Panc1 (cell line): Measurements from ENCODE around the gene GABRB1. TPM values are rescaled to one million over a fixed set of nuclear protein-coding genes. Genes with fewer than 3 reads are reported as not detected.

Experiments used
- ATAC-seq: fragments of 200-7000 bp; cut with Tn5 transposase; 2 replicates; pipeline ENCODE4 v1.9.1; 2020; ENCODE audit warnings: mild to moderate bottlenecking, moderate library complexity
- BruUV-seq: library from RNA; stranded (reverse); fragments of 400-500 nt; replicated peaks from 2 replicates; lab custom pipeline; 2021; lab: Mats Ljungman, UMichigan
- CTCF ChIA-PET: fragments of 300-600 bp; sonication (Branson Sonifier 250); formaldehyde crosslinking; loops from one replicate; lab custom pipeline; 2022; ENCODE audit warnings: antibody characterized with exemption; lab: Charles Lee
- POLR2A ChIA-PET: fragments of 300-600 bp; sonication (Branson Sonifier 250); formaldehyde crosslinking; loops from one replicate; lab custom pipeline; 2022; ENCODE audit warnings: antibody characterized with exemption; lab: Charles Lee
- DNase-seq: peaks from one replicate; pipeline ENCODE4 v3.0.0-alpha.2; 2010; ENCODE audit warnings: low read depth, low spot score
- H3K27ac ChIP-seq: 2 replicates; pipeline ENCODE4 v1.5.1; 2011; ENCODE audit warnings: mild to moderate bottlenecking, low read length, inconsistent platforms
- H3K27me3 ChIP-seq: fragments of 200-500 bp; sonication (Bioruptor generic); 2 replicates; pipeline ENCODE4 v1.6.0; 2014; ENCODE audit warnings: low read length, inconsistent platforms; ENCODE audit not compliant: control insufficient read depth, insufficient read depth
- H3K36me3 ChIP-seq: fragments of 200-500 bp; sonication (Bioruptor generic); 2 replicates; pipeline ENCODE4 v1.5.1; 2014; ENCODE audit warnings: inconsistent platforms, mild to moderate bottlenecking, low read length, moderate library complexity; ENCODE audit not compliant: control insufficient read depth, insufficient read depth
- H3K4me1 ChIP-seq: 2 replicates; pipeline ENCODE4 v1.5.1; 2011; ENCODE audit warnings: inconsistent platforms, mild to moderate bottlenecking, low read length, moderate library complexity; ENCODE audit not compliant: control insufficient read depth, insufficient read depth
- H3K4me3 ChIP-seq, 2 experiments: 2 replicates each; pipeline ENCODE4 v1.5.1; 2011 to 2012; ENCODE audit warnings: low read depth in 2 of 2, low read length in 2 of 2, mild to moderate bottlenecking in 2 of 2, inconsistent platforms in 1 of 2, moderate library complexity in 1 of 2
- H3K9me3 ChIP-seq: fragments of 200-500 bp; sonication (Bioruptor generic); 2 replicates; pipeline ENCODE4 v1.5.1; 2014; ENCODE audit warnings: low read depth, mild to moderate bottlenecking, inconsistent platforms, low read length, moderate library complexity; ENCODE audit not compliant: control insufficient read depth, insufficient read depth
- POLR2AphosphoS5 ChIP-seq: IDR thresholded peaks from 2 replicates; pipeline ENCODE4 v1.6.1; 2012; ENCODE audit warnings: mild to moderate bottlenecking, low read depth, low read length, moderate library complexity
- SIN3A ChIP-seq: IDR thresholded peaks from 2 replicates; pipeline ENCODE4 v1.6.1; 2012; ENCODE audit warnings: low read depth, mild to moderate bottlenecking, low read length, moderate library complexity, borderline replicate concordance; ENCODE audit not compliant: insufficient read depth
- TCF7L2 ChIP-seq: IDR thresholded peaks from 2 replicates; pipeline ENCODE4 v1.6.1; 2011; ENCODE audit warnings: mild to moderate bottlenecking, low read depth, low read length, inconsistent platforms
- in situ Hi-C: cut with HindIII; loops from 2 replicates; pipeline ENCODE4 v1.10.0; 2016; ENCODE audit warnings: low sequenced_read_pairs, low pct_unique_long_range_greater_than_20kb
- intact Hi-C: fragments of 100-400 bp; cut with micrococcal nuclease; formaldehyde crosslinking; loops from one replicate; pipeline ENCODE4 v1.10.0; 2022; ENCODE audit not compliant: unreplicated experiment
- total RNA-seq: library from RNA; stranded (reverse); gene quantifications from one replicate; pipeline ENCODE4 v1.2.1, GENCODE V29; 2021; ENCODE audit not compliant: unreplicated experiment
- TF ChIP-seq, protein P1 (sequence below): fragments of 450-650 bp; IDR thresholded peaks from 2 replicates; pipeline ENCODE4 v1.5.1; 2017; ENCODE audit warnings: mild to moderate bottlenecking
- TF ChIP-seq, protein P2 (sequence below), 2 experiments: IDR thresholded peaks; 2 replicates each; pipeline ENCODE4 v1.6.1; 2011 to 2012; ENCODE audit warnings: low read depth in 2 of 2, control low read depth in 1 of 2, low read length in 1 of 2, mild to moderate bottlenecking in 1 of 2, moderate library complexity in 1 of 2; ENCODE audit not compliant: insufficient read depth in 1 of 2

GABRB1 gene
- total RNA-seq, 1 experiment from 2014 or later, result not detected

DNA sequence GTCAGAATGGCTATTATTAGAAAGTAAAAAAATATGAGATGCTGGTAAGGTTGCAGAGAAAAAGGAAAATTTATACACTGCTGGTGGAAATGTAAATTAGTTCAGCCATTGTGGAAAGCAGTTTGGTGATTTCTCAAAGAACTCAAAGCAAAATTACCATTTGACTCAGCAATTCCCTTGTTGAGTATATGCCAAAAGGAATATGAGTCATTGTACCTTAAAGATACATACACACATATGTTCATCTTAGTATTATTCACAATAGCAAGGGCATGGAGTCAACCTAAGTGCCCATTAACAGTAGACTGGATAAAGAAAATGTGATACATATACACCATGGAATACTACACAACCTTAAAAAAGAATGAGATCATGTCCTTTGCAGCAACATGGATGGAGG, 284.0 kb downstream of the GABRB1 start:
- in situ Hi-C loops, result no loop called here
- ATAC-seq, result no peak

GRCh38 chr4:47326025-47326424, 294.7 kb downstream of the GABRB1 start:
- intact Hi-C loops, result no loop called here
- H3K4me1 ChIP-seq, result no peaks in the 10 kb centered on the region
- no peak overlapping the region for H3K4me3 ChIP-seq
- H3K27ac ChIP-seq, result no peak overlapping the region
- no peaks in the 10 kb centered on the region for H3K36me3 ChIP-seq
- no TSS peak for BruUV-seq
- ATAC-seq, result no peak
- H3K27me3 ChIP-seq, result no peaks in the 10 kb centered on the region
- DNase-seq, result no peak
- no peaks in the 10 kb centered on the region for H3K9me3 ChIP-seq
- no peak for TF ChIP-seq TCF7L2
- TF ChIP-seq POLR2AphosphoS5, result no peak
- in situ Hi-C loops, result no loop called here
- ChIA-PET POLR2A (no interaction called here), CTCF (no interaction called here)

More for the DNA sequence above, 284.0 kb downstream of the GABRB1 start:
- no TSS peak for BruUV-seq
- TF ChIP-seq TCF7L2 (no peak), POLR2AphosphoS5 (no peak), SIN3A (no peak)
- TF ChIP-seq, protein P1, sequence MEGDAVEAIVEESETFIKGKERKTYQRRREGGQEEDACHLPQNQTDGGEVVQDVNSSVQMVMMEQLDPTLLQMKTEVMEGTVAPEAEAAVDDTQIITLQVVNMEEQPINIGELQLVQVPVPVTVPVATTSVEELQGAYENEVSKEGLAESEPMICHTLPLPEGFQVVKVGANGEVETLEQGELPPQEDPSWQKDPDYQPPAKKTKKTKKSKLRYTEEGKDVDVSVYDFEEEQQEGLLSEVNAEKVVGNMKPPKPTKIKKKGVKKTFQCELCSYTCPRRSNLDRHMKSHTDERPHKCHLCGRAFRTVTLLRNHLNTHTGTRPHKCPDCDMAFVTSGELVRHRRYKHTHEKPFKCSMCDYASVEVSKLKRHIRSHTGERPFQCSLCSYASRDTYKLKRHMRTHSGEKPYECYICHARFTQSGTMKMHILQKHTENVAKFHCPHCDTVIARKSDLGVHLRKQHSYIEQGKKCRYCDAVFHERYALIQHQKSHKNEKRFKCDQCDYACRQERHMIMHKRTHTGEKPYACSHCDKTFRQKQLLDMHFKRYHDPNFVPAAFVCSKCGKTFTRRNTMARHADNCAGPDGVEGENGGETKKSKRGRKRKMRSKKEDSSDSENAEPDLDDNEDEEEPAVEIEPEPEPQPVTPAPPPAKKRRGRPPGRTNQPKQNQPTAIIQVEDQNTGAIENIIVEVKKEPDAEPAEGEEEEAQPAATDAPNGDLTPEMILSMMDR, result no peak
- TF ChIP-seq, protein P2, sequence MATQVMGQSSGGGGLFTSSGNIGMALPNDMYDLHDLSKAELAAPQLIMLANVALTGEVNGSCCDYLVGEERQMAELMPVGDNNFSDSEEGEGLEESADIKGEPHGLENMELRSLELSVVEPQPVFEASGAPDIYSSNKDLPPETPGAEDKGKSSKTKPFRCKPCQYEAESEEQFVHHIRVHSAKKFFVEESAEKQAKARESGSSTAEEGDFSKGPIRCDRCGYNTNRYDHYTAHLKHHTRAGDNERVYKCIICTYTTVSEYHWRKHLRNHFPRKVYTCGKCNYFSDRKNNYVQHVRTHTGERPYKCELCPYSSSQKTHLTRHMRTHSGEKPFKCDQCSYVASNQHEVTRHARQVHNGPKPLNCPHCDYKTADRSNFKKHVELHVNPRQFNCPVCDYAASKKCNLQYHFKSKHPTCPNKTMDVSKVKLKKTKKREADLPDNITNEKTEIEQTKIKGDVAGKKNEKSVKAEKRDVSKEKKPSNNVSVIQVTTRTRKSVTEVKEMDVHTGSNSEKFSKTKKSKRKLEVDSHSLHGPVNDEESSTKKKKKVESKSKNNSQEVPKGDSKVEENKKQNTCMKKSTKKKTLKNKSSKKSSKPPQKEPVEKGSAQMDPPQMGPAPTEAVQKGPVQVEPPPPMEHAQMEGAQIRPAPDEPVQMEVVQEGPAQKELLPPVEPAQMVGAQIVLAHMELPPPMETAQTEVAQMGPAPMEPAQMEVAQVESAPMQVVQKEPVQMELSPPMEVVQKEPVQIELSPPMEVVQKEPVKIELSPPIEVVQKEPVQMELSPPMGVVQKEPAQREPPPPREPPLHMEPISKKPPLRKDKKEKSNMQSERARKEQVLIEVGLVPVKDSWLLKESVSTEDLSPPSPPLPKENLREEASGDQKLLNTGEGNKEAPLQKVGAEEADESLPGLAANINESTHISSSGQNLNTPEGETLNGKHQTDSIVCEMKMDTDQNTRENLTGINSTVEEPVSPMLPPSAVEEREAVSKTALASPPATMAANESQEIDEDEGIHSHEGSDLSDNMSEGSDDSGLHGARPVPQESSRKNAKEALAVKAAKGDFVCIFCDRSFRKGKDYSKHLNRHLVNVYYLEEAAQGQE (IDR thresholded peaks at IDR 0.05; ENCODE audit: insufficient read depth in 1 of 2, low read depth in 2 of 2, low read length in 1 of 2), result no peak
- ChIA-PET CTCF (no interaction called here), POLR2A (no interaction called here)
- DNase-seq, result no peak
- Histone ChIP-seq H3K4me3 (no peak overlapping the region), H3K36me3 (no peaks in the 10 kb centered on the region), H3K27me3 (no peaks in the 10 kb centered on the region), H3K4me1 (no peaks in the 10 kb centered on the region), H3K9me3 (no peaks in the 10 kb centered on the region), H3K27ac (no peak overlapping the region)
- intact Hi-C loops, result no loop called here

GRCh38 chr4:47330866-47331265, 299.5 kb downstream of the GABRB1 start:
- ATAC-seq (no peak), DNase-seq (no peak)
- Histone ChIP-seq H3K9me3 (no peaks in the 10 kb centered on the region), H3K27ac (no peak overlapping the region), H3K27me3 (no peaks in the 10 kb centered on the region), H3K4me3 (no peak overlapping the region), H3K36me3 (no peaks in the 10 kb centered on the region), H3K4me1 (no peaks in the 10 kb centered on the region)
- no TSS peak for BruUV-seq
- in situ Hi-C loops (no loop called here), intact Hi-C loops (no loop called here)
- CTCF ChIA-PET, result no interaction called here
- TF ChIP-seq POLR2AphosphoS5 (no peak), TCF7L2 (no peak), SIN3A (no peak)
- TF ChIP-seq, protein P2 (IDR thresholded peaks at IDR 0.05; ENCODE audit: insufficient read depth in 1 of 2, low read depth in 2 of 2, low read length in 1 of 2), result no peak
- TF ChIP-seq, protein P1, result no peak
- POLR2A ChIA-PET, result no interaction called here
